RWPE1 (cell line): ENCODE measurements around the gene ULK3.

Experiments used
- CTCF ChIA-PET: fragments of 350-600 bp; sonication (Branson Sonifier 250); formaldehyde crosslinking; extraction: SDS; loops from one replicate; lab custom pipeline; 2021; lab: Yijun Ruan, JAX
- POLR2A ChIA-PET: fragments of 400-600 bp; formaldehyde crosslinking; extraction: SDS; loops from one replicate; lab custom pipeline; 2020; ENCODE audit warnings: antibody characterized with exemption; ENCODE audit not compliant: low non-redundant PET; lab: Yijun Ruan, JAX
- DNase-seq: peaks from one replicate; pipeline ENCODE4 v3.0.0; 2012; ENCODE audit warnings: low spot score
- H3K27ac ChIP-seq: fragments of 450-650 bp; 2 replicates; pipeline ENCODE4 v1.5.1; 2017
- TF ChIP-seq, protein P1 (sequence below): fragments of 450-650 bp; conservative IDR thresholded peaks from 2 replicates; pipeline ENCODE4 v1.5.1; 2017; ENCODE audit warnings: low read depth, mild to moderate bottlenecking

The ULK3 gene

DNA sequence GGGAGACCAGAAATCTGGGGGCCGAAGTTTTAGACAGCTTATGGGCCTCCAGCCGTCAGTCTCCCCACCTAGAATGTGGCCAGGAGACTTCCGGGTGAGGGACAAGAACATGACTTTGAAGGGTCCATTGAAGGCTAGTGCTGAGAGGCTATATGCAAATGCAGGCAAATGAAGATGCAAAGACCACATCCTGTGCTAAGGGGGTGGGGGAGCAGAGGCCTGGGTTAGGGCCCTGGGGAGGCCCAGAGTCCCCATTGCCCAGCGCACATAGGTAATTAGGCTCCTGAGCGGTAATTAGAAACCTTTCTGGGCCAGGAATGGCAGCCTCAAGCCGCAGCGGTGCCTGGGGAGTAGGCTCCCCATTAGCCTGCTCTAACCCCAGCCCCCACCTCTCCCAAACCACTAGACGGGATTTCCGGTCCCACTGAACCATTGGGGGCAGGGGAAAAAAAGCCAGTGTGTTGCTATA, 54.2 kb downstream of the ULK3 start:
- TF ChIP-seq, protein P1, sequence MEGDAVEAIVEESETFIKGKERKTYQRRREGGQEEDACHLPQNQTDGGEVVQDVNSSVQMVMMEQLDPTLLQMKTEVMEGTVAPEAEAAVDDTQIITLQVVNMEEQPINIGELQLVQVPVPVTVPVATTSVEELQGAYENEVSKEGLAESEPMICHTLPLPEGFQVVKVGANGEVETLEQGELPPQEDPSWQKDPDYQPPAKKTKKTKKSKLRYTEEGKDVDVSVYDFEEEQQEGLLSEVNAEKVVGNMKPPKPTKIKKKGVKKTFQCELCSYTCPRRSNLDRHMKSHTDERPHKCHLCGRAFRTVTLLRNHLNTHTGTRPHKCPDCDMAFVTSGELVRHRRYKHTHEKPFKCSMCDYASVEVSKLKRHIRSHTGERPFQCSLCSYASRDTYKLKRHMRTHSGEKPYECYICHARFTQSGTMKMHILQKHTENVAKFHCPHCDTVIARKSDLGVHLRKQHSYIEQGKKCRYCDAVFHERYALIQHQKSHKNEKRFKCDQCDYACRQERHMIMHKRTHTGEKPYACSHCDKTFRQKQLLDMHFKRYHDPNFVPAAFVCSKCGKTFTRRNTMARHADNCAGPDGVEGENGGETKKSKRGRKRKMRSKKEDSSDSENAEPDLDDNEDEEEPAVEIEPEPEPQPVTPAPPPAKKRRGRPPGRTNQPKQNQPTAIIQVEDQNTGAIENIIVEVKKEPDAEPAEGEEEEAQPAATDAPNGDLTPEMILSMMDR: no peak
- ChIA-PET POLR2A (no interaction called here), CTCF (interaction anchor here (0.6 to 1.4 kb wide), 6 partner anchors 11 to 723 kb away, joined by 3 to 4 read pairs (median 3); no protein-coding TSS in a partner anchor)
- DNase-seq: no peak
- peak overlapping the region; percentile 63 for H3K27ac ChIP-seq

GRCh38 chr15:74788042-74788682, 54.8 kb downstream of the ULK3 start:
- TF ChIP-seq, protein P1: no peak
- DNase-seq: no peak
- CTCF ChIA-PET: interaction anchor here (0.5 to 1.3 kb wide), 5 partner anchors 18 to 723 kb away, joined by 3 read pairs; no protein-coding TSS in a partner anchor
- POLR2A ChIA-PET: no interaction called here
- peak overlapping the region; percentile 63 for H3K27ac ChIP-seq

- TF ChIP-seq, protein P1: peak; percentile 23
- peak overlapping the region; percentile 63 for H3K27ac ChIP-seq
- POLR2A ChIA-PET: no interaction called here
- CTCF ChIA-PET: interaction anchor here (0.8 to 1.3 kb wide), 3 partner anchors 13 to 164 kb away, joined by 3 to 4 read pairs (median 3); no protein-coding TSS in a partner anchor
- no peak for DNase-seq
Observed at GRCh38 chr15:74787251-74788041, 55.5 kb downstream of the ULK3 start.

GRCh38 chr15:74786551-74787165, 56.3 kb downstream of the ULK3 start:
- ChIA-PET POLR2A (no interaction called here), CTCF (interaction anchor here (0.8 to 1.1 kb wide), 2 partner anchors 14 to 18 kb away, joined by 3 to 4 read pairs; no protein-coding TSS in a partner anchor)
- TF ChIP-seq, protein P1: no peak

More at GRCh38 chr15:74786551-74787165, 56.3 kb downstream of the ULK3 start:
- DNase-seq: no peak
- peak overlapping the region; percentile 63 for H3K27ac ChIP-seq
